GM19193 (cell line): Measurements from ENCODE around the gene PLSCR2.

Experiments used
- POLR2A ChIP-seq: IDR thresholded peaks from 4 replicates; pipeline ENCODE4 v1.6.1; 2011; ENCODE audit not compliant: insufficient read depth, insufficient read length; ENCODE audit errors: extremely low read depth

PLSCR2 gene

DNA sequence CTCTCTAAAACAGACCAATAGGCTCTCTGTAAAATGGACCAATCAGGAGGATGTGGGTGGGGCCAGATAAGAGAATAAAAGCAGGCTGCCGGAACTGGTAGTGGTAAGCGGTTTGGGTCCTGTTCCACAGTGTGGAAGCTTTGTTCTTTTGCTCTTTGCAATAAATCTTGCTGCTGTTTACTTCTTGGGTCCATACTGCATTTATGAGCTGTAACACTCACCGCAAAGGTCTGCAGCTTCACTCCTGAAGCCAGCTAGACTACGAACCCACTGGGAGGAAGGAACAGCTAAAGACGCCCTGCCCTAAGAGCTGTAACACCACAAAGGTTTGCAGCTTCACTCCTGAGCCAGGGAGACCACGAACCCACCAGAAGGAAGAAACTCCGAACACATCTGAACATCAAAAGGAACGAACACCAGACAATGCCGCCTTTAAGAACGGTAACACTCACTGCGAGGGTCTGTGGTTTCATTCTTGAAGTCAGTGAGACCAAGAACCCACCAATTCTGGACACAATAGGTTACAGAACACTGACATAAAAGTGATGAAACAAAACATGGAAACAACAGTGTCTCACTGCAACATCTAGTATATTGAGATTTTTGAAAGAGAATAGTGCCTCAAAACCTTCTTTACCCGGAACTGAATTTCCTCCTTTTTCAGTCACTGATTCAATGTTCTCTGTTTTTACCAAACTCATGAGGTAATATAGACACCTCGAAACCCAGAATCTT lies 28.8 kb upstream of the PLSCR2 start:
- TF ChIP-seq POLR2A: no peak

DNA sequence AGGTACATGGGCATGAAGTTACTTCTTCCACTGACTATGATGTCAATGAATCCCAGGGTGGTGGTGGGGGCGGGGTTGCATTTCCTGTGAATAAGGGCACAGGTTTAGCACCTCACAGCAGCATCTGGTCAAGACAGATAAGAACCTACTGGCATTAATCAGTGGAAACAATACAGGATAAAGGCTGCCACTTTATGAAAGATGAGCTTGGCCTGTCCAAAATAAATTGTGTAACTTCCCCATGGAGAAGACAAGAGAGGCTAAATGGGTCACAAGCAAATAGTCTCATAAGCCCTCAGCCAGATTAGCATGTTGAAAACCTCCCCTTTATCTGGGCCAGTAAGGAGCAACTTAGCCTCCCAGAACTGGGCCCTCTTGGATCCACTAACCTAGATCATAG lies 27.4 kb upstream of the PLSCR2 start:
- no peak for TF ChIP-seq POLR2A

DNA sequence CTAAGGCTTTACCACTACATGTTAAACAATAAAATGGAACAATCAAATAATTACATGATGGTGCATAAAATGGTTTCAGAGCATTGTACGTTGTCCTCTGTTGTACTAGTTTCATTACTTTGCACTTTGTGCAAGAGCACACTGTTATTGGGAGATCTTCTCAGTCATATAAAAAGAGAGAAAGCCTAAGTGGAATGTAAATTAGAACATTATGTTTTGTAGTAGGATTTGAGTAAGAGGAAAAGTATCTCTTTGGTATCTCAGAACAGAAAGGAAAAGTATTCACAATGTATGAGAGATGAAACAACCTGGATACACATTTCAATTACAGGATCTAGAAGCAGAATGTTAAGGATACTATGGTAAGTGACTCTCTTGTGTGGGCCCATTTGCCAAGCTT lies 26.9 kb upstream of the PLSCR2 start:
- no peak for TF ChIP-seq POLR2A

DNA sequence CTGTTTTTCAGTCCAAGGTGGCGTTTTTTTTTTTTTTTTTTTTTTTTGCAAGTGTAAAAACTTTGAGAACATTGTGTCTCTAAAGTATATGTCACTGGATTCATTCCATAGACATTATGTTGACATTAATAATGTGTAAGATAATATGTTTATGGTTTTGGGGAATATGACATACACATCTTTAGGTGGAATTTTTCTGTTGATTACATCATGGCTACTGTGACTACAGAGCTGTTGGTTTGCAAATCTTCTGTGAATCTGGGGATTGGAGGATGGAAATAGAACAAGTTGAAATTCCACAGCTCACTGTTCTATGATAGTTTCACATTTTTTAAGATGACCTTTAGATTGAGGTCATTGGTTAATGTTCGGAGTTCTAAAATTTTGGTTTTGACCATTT lies 24.4 kb upstream of the PLSCR2 start:
- TF ChIP-seq POLR2A: no peak

DNA sequence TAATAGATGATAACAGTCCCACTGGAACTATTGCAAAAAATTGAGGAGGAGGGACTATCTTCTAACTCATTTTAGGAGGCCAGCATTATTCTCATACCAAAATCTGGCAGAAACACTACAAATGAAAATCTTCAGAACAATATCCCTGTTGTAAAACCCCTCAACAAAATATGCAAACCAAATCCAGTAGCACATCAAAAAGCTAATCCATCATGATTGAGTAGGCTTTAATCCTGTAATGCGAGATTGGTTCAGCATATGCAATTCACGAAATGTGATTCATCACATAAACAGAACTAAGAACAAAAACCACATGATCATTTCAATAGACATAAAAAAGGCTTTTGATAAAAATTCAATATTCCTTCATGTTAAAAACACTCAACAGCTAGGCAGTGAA lies 23.9 kb upstream of the PLSCR2 start:
- TF ChIP-seq POLR2A: no peak

DNA sequence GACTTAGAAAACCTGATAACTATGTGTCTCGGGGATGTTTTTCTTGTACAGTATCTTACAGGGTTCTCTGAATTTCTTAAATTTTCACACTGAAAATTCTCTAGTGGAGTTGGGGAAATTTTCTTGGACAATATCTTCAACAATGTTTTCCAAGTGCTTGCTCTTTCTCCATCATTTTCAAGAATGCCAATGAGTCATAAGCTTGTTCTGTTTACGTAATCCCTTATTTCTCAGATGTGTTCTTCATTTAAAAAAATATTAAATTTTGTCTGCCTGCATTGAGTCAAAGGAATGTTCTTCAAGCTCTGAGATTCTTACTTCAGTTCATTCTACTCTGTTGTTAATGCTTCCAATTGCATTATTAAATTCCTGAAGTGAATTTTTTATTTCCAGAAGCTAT lies 21.9 kb upstream of the PLSCR2 start:
- no peak for TF ChIP-seq POLR2A

DNA sequence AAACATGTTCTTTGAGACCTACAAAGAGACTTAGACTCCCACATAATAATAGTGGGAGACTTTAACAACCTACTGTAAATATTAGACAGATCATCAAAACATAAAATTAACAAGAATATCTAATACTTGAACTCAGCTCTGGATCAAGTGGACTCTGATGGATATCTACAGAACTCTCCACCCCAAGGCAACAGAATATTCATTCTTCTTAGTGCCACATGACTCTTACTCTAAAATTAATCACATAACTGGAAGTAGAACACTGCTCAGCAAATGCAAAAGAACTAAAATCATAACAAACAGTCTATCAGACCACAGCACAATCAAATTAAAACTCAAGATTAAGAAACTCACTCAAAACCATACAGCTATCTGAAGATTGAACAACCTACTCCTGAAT lies 15.9 kb upstream of the PLSCR2 start:
- TF ChIP-seq POLR2A: no peak

DNA sequence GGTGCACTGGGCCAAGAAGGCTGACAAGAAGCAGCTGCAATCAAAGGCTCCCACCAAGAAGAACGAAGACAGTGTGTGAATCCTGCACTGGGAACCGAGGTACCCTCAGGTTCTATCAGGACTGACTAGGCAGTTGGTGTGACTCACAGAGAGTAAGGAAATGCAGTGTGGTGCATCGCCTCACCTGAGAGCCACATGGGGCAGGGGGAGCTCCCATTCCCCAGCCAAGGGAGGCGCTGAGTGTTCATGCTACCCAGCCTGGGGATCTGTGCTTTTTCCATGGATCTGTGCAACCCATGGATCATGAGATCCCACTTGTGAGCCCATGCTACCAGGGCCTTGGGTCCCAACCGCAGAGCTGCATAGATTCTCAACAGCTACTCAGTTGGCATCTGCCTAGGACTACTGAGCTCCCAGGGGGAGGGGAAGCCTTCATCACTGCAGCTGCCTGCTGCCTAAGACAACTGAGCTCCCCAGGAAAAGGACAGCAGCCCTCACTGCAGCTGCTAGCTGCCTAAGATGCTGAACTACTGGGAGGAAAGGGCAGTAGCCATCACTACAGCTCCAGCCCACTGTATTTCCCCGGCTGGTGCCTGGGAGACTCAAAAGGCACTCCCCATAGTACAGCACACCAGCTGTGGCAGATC lies 6.9 kb upstream of the PLSCR2 start:
- no peak for TF ChIP-seq POLR2A

DNA sequence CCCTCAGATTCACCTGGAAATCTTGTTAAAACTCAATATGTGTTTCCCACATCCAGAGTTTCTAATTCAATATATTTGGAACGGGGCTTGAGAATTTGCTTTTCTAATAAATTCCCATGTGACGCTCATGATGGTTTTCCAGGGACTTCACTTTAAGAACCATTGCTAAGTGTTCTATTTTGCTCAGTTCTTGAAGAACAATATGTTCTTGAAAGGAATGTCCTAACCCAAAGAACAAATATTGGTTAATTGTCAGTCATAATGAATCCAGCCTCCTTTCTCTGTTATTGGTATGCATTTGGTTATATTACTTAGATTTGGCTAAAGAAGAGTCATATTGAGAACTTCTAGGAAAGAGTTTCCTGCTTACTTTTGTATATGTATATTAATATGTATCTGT lies 4.4 kb upstream of the PLSCR2 start:
- TF ChIP-seq POLR2A: no peak

DNA sequence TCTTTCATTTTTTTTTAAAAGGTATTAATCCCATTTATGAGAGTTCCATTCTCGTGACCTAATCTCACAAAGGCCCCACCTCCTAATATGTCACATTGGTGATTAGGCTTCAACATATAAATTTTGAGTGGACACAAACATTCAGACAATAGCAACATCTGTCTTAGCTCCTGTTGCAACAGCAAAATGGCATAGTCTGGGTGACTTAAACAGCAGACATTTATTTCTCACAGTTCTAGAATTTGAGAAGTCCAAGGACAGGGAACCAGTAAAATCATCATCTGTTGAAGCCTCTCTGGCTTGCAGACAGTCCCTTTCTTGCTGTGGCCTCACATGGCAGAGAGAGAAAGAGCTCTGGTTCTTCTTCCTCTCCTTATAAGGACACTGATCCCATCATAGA lies 3.2 kb upstream of the PLSCR2 start:
- no peak for TF ChIP-seq POLR2A

DNA sequence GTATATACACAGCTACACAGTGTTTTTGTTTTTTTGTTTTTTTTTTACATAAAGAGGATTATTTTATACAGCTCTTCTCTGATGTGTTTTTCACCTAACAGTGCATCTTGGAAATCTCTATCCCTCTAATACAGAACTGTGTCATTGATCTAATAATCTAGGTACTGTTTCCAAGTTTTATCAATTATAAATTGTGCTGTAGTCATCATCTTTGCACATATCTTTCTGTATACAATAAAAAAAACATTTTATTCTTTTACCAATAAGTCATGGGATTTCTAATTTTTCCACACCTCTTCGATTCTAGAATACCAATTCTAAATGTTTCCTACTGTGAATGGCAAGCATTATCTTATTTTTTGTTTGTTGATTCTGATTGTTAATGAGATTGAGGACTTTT lies 1.7 kb upstream of the PLSCR2 start:
- TF ChIP-seq POLR2A: no peak

DNA sequence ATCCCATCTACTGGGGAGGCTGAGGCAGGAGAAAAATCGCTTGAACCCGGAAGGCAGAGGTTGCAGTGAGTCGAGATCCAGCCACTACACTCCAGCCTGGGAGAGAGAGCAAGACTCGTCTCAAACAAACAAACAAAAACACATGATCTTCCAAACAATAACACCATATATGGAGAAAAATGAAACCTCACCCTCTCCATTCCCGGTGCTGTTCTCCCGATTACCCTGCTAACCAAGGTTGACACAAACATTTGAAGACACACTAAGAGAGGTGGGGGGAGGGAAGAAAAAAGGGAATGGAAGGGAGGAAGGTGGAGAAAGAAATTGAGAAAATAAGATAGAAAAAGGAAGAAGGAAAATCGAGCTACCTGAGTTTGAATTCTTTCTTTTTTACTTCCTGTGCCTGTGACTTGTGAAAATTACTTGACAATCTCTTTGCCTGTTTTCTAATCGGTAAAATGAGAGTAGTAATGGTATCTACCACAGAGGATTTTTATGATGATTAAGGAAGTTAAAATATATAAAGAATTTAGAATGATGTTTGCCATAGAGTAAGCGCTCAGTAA lies 1.1 kb upstream of the PLSCR2 start:
- no peak for TF ChIP-seq POLR2A

DNA sequence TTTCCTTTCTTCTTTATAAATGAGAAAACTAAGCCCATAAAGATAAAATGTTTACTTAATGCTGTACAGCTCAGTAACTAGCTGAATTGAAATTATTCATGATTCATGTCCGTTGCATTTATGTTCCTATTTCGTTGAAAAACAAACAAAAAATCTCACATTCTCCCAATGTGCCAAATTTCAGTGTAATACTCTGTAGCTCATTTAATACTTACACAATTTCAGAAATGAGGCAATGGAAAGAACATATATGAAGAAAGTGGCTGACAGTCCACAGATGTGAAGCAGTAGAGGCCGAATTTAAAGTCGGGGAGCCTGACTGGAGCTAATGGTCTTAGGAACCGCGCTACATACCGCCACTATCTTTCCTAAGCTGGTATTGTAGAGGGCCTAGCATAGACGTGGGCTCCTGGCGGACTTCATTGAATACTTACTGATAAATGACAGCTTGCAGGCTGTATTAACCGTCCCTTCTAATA lies 651 bp downstream of the PLSCR2 start:
- TF ChIP-seq POLR2A: no peak

DNA sequence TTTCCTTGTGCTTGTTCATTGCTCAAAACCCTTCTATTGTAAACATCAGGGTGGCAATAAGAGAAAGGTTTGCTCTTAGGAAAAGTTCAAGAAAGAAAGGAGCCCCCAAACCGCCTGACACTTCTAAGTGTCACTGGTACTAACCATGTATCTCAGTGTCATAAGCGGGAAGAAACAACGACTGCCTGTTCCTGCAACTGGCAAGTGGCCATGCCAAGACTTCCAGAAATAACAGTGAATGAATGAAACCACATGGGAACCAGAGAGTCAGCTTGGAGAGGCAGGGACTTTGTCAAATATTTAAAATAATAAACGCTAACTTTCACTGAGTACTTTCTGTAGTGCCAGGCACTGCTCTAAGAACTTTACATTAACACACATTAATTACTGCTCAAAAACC lies 1.1 kb downstream of the PLSCR2 start:
- TF ChIP-seq POLR2A: no peak

DNA sequence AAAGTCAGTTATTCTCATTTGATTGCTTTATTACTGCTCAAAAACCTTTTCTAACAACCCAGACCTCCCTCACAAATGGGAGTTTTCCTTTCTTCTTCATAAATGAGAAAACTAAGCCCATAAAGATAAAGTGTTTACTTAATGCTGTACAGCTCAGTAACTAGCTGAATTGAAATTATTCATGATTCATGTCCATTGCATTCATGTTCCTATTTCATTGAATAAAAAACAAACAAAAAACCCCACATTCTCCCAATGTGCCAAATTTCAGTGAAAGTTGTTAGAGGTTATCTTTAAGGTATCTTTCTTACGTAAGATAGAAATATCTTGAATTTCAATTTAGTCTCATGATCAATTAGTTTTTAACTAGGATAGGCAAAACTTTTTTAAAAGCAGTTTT lies 2.8 kb downstream of the PLSCR2 start:
- no peak for TF ChIP-seq POLR2A
